Breast epithelium (tissue), 4 donors: ENCODE results near the gene SPARC. TPM values are rescaled to one million over a fixed set of nuclear protein-coding genes. Genes with fewer than 3 reads are reported as not detected.

Experiments
- DNase-seq, 2 donors: peaks; one replicate each; pipeline ENCODE4 v3.0.0-alpha.2; 2019; ENCODE audit warnings: low spot score in 2 of 2
- H3K27ac ChIP-seq, 2 donors: fragments of 200-600 bp; sonication (generic) in 1 of 2; one replicate each; pipeline ENCODE4 v1.5.1; 2016 to 2019; ENCODE audit warnings: mild to moderate bottlenecking in 1 of 2
- H3K27me3 ChIP-seq, 2 donors: fragments of 200-600 bp; sonication (generic) in 1 of 2; one replicate each; pipeline versions ENCODE4 v1.5.1 to v1.6.0; 2017 to 2019; ENCODE audit warnings: control low read depth in 1 of 2, mild to moderate bottlenecking in 1 of 2
- H3K36me3 ChIP-seq: fragments of 200-600 bp; one replicate; pipeline ENCODE4 v1.5.1; 2019
- H3K4me1 ChIP-seq, 2 donors: fragments of 200-600 bp; sonication (generic); one replicate each; pipeline ENCODE4 v1.5.1; 2016 to 2019; ENCODE audit warnings: control low read depth in 1 of 2
- H3K4me3 ChIP-seq, 3 donors: fragments of 200-600 bp; sonication (generic); 1 replicate in 2 of 3; 2 replicates in 1 of 3; pipeline ENCODE4 v1.5.1; 2016 to 2019; ENCODE audit warnings: mild to moderate bottlenecking in 3 of 3, moderate library complexity in 2 of 3
- H3K9me3 ChIP-seq, 2 donors: fragments of 200-600 bp; sonication (generic) in 1 of 2; one replicate each; pipeline ENCODE4 v1.5.1; 2016 to 2019; ENCODE audit warnings: control low read depth in 1 of 2
- CTCF ChIP-seq, 3 donors: fragments of 450-650 bp; IDR thresholded peaks; one replicate each; pipeline ENCODE4 v1.5.1; 2016 to 2017; ENCODE audit warnings: antibody characterized with exemption in 3 of 3, mild to moderate bottlenecking in 3 of 3, moderate library complexity in 3 of 3
- POLR2A ChIP-seq: fragments of 450-650 bp; IDR thresholded peaks from one replicate; pipeline ENCODE4 v1.6.1; 2016; ENCODE audit warnings: antibody characterized with exemption, mild to moderate bottlenecking, moderate library complexity
- POLR2AphosphoS5 ChIP-seq, 3 donors: sonication (generic); formaldehyde crosslinking; IDR thresholded peaks; one replicate each; pipeline ENCODE4 v1.6.1; 2017; ENCODE audit warnings: antibody characterized with exemption in 3 of 3
- intact Hi-C: fragments of 100-400 bp; cut with DNase I; formaldehyde crosslinking; loops from one replicate; pipeline ENCODE4 v1.15.1; 2023; ENCODE audit warnings: low total_unique reads
- total RNA-seq, 3 donors: library from RNA; depleted of rRNA; stranded (reverse); fragments of >200 nt; gene quantifications; one replicate each; pipeline ENCODE4 v1.1.0, GENCODE V29; 2016

Gene SPARC
- total RNA-seq, 3 donors from 2014 or later = 220 to 2,507 (median 295) TPM

DNA sequence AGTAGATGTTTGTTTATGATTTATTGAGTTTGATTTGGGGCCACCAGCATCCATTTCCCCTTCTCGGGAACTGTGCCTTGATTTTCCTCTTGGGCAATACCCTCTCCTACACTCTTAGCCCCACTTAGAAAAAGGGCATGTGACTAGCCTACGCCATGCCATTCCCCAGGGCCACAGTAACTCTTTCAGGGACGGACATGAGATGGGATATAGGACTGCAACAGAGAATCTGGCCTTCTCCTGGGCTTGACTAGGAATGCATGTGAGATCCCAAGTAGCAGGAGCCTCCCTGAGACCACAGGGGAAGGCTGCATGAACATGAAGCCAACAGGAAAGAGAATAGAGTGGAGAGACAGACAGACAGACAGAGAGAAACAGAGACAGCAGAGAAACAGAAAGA, 30.7 kb upstream of the SPARC start:
- no peak for DNase-seq
- H3K4me3 ChIP-seq = no peak overlapping the region
- H3K4me1 ChIP-seq = no peaks in the 10 kb centered on the region
- no peaks in the 10 kb centered on the region for H3K9me3 ChIP-seq
- no peak for TF ChIP-seq POLR2A
- no peak for TF ChIP-seq POLR2AphosphoS5 (IDR thresholded peaks at IDR 0.05)
- TF ChIP-seq CTCF (IDR thresholded peaks at IDR 0.05) = no peak
- intact Hi-C loops = no loop called here
- H3K36me3 ChIP-seq = no peaks in the 10 kb centered on the region
- no peaks in the 10 kb centered on the region for H3K27me3 ChIP-seq
- no peak overlapping the region for H3K27ac ChIP-seq

DNA sequence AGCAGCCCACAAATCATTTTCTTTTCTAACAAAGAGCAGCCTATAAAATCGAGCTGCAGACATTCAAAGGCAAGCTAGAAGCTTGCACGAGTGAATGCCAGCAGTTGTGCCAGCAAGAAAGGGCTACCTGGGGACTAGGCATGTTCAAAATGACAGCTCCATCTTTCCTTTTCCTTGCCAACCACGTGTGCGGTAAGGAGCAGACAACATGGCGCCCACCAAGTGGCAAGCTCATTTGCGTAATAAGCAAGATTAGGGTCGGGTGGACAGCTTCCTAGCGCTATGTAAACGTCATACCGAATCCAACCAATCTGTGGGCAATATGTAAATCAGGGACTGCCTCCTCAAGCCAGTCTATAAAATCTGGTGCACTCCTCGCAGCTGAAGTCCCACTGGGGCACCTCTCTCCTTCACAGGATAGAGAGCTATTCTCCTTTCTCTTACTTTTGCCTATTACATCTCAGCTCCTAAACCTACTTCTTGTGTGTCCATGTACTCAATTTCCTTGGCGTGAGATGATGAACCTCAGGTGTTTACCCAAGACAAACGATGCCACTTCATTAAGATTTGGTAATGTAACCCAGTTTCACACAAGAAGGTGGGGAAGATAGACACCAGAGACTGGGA, 22.5 kb upstream of the SPARC start:
- no peak overlapping the region for H3K4me3 ChIP-seq
- H3K9me3 ChIP-seq = no peaks in the 10 kb centered on the region
- no peaks in the 10 kb centered on the region for H3K27me3 ChIP-seq
- H3K27ac ChIP-seq = no peak overlapping the region
- H3K36me3 ChIP-seq = no peaks in the 10 kb centered on the region
- no peak for TF ChIP-seq CTCF (IDR thresholded peaks at IDR 0.05)
- no peak for TF ChIP-seq POLR2A
- no peak for TF ChIP-seq POLR2AphosphoS5 (IDR thresholded peaks at IDR 0.05)
- intact Hi-C loops = no loop called here
- H3K4me1 ChIP-seq = no peaks in the 10 kb centered on the region
- DNase-seq = no peak

GRCh38 chr5:151708126-151708525, 21.4 kb upstream of the SPARC start:
- intact Hi-C loops = no loop called here
- H3K4me3 ChIP-seq = no peak overlapping the region
- no peaks in the 10 kb centered on the region for H3K9me3 ChIP-seq
- H3K4me1 ChIP-seq = no peaks in the 10 kb centered on the region
- no peaks in the 10 kb centered on the region for H3K27me3 ChIP-seq
- DNase-seq = no peak
- peak overlapping the region in 1 of 2 donors; percentile 58 for H3K27ac ChIP-seq
- TF ChIP-seq CTCF (IDR thresholded peaks at IDR 0.05) (no peak), POLR2AphosphoS5 (IDR thresholded peaks at IDR 0.05) (no peak), POLR2A (no peak)
- H3K36me3 ChIP-seq = no peaks in the 10 kb centered on the region

- Histone ChIP-seq H3K4me3 (no peak overlapping the region), H3K4me1 (no peaks in the 10 kb centered on the region), H3K9me3 (no peaks in the 10 kb centered on the region), H3K27ac (peak overlapping the region in 1 of 2 donors; percentile 58), H3K36me3 (no peaks in the 10 kb centered on the region), H3K27me3 (no peaks in the 10 kb centered on the region)
- no peak for DNase-seq
- TF ChIP-seq POLR2A = no peak
- intact Hi-C loops = no loop called here
Measured at GRCh38 chr5:151707567-151707966, 20.9 kb upstream of the SPARC start.

DNA sequence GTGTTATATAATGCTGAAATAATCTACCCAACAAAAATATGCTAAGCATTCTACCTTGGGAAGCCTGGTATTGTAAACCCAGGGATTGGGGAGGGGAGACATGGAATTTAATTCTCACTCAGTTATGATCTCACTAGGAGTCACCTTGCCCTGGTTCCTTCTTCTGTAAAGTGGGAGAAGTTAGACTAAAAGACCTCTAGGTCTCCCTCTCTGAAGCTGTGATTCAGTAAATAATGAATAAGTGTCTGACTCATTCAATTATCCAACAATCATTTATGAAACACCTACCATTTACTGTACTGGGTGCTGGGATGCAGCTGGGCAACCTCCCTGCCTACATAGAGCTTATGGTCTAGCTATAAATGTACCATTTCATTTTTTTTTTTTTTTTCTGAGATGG, 20.2 kb upstream of the SPARC start:
- DNase-seq = no peak
- Histone ChIP-seq H3K27me3 (no peaks in the 10 kb centered on the region), H3K36me3 (no peaks in the 10 kb centered on the region), H3K4me3 (no peak overlapping the region), H3K4me1 (no peaks in the 10 kb centered on the region), H3K9me3 (no peaks in the 10 kb centered on the region), H3K27ac (no peak overlapping the region)
- intact Hi-C loops = no loop called here
- TF ChIP-seq CTCF (IDR thresholded peaks at IDR 0.05) = no peak
- TF ChIP-seq POLR2AphosphoS5 (IDR thresholded peaks at IDR 0.05) = no peak
- no peak for TF ChIP-seq POLR2A
